ENCODE measurements around the gene TOGARAM2.

TOGARAM2 gene

GRCh38 chr2:29000481-29000880 lies 19.4 kb downstream of the TOGARAM2 start:
- DNase-seq, result peak; percentile 94

- peak; percentile 41 for DNase-seq
Measured at GRCh38 chr2:29000956-29001355, 19.9 kb downstream of the TOGARAM2 start.

DNA sequence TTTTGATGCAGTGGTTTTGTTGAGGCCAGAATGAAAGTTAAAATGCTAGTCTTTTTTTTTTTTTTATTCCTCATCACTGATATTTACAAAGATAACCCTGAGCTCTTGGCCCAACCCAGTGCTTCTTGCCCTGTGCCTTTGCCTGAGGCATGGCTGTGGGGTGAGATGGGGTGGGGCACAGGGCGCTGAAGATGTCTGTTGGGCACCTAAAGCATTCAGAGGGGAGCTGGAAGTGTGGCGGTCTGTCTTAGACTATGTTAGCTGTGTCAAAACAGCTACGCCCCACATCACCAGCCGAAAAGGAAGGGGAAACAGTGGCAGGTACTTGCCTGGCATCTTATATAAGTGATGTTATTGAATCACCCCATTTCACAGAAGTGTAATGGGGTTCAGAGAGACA lies 20.7 kb downstream of the TOGARAM2 start:
- DNase-seq, result peak; percentile 38

- no peak for DNase-seq
Measured at GRCh38 chr2:29004755-29005154, 23.7 kb downstream of the TOGARAM2 start.

DNA sequence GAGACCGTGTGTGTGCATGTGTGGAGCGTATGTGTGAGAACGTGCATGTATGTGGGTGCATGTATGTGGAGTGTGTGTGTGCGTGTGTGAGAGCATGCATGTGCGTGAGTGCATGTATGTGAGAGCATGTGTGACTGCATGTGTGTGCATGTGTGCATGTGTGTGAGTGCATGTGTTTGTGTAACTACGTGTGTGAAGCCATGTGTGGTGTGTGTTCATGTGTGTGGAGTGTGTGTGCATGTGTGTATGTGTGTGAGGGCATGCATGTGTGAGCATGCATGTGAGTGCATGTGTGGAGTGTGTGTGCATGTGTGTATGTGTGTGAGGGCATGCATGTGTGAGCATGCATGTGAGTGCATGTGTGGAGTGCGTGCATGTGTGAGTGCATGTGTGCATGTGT lies 24.2 kb downstream of the TOGARAM2 start:
- no peak for DNase-seq

DNA sequence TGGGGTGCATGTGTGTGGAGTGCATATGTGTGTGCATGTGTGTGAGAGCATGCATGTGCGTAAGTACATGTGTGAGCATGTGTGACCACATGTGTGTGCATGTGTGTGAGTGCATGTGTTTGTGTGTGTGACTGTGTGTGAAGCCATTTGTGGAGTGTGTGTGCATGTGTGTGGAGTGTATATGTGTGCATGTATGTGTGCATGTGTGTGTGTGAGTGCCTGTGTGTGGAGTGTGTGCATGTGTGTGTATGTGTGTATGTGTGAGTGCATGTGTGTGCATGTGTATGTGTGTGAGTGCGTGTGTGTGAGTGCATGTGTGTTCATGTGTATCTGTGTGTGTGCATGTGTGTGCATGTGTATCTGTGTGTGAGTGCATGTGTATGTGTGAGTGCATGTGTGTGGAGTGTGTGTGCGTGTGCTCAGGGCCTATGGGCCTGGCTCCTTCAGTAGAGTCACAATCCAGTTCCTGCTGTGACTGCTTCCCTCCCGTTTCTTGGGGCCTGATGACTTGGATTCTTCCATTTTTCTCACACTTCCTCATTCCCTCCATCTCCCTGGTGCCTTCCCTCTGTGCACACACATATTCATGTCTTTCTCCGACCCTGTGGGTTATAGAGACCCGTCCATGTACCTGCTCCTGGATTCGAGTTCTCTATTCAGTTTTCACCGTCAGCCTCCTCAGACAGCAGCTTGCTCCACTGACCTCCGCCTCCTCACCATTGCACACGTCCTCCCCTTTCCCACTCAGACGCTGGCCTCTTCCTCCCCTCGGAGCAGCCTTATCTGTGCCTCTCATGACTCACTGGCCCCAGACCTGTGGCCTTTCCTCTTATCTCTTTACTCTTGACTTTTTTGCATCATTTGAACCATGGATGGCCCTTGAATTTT lies 25.2 kb downstream of the TOGARAM2 start:
- DNase-seq, result peak; percentile 82

DNA sequence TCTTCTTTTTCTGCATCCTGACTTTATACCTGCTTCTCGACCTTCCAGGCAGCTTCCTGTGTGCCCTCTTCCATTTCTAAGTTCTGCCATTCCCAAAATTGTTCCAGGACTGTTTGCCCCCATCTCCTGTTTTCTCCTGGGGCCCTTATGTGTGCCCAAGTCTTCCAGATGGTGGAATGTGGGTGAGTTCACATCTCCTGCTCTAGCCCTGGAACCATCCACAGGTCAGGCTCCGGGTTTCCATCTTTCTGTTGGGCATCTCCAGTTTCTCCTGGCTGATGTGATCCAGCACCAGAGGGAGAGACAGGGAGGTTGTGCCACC lies 25.8 kb downstream of the TOGARAM2 start:
- DNase-seq, result no peak

GRCh38 chr2:29009270-29009669 lies 28.2 kb downstream of the TOGARAM2 start:
- DNase-seq, result no peak

DNA sequence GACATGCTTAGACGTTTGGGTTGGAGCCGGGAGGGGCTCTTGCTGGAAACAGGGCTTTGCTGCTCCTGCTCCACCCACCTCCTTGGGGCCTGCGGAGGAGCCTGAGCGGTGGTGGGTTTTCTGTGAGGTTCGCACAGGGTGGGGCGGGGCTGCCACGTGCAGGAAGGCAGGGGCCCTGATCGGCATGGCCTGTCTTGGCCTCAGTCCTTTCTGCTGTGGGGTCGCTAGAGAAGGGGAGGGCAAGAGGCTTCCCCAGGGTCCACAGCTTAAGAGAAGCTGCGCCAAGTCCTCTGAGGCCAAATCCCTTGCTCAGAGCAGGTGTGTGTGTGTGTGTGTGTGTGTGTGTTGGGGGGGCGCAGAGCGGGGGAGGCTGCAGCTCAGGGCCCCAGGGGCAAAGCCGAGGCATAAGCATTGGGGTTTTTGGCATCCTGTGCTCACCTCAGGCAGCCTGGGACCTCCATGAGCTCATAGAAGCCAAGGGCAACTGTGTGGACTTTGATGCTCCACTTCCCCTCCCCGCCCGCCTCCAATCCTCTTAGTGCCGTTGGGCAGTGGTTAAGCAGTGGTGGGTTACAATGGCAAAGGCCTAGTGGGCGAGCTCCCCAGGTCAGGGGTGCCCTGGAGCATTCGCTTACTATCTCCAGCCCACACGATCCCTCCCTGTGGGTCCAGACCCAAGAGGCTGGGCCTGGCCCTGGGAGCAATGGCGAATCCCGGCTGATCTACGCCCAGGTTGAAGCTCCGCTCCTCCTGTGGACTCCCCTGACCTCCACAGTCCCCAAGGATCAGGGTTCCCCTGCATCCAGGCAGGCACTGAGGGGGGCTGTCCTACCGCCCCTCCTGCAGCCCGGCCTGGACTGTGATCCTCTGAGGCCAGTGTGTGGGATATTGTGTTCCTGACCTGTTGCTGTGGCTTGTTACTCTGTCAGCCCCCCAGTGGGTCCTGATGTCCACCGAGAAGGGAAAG lies 28.9 kb downstream of the TOGARAM2 start:
- DNase-seq, result no peak

- peak; percentile 51 for DNase-seq
Measured at GRCh38 chr2:29010946-29011345, 29.8 kb downstream of the TOGARAM2 start.

- peak; percentile 70 for DNase-seq
Measured at GRCh38 chr2:29011418-29012060, 30.4 kb downstream of the TOGARAM2 start.

DNA sequence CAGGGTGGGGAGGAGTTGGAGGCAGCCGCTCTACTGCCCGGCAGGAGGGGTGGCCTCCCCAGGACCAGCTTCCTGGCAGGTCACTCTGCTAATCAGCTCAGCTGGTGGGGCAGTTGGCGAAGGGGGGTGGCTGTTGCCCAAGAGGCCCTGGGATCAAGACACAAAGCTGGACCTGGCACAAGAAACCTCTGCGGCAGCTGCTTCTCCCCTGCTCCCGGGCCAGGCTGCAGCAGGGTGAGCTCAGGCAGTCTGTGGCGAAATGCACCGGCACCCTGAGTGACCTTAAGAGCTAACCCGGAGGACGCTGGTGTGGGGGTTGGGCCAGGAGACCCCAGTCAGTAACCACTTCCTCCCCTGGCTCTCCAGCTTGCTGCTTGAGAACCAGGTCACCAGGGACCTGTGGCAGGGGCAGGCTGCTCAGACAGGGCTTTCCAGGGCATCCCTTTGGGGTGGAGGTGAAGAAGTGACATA lies 31.1 kb downstream of the TOGARAM2 start:
- peak; percentile 66 for DNase-seq

DNA sequence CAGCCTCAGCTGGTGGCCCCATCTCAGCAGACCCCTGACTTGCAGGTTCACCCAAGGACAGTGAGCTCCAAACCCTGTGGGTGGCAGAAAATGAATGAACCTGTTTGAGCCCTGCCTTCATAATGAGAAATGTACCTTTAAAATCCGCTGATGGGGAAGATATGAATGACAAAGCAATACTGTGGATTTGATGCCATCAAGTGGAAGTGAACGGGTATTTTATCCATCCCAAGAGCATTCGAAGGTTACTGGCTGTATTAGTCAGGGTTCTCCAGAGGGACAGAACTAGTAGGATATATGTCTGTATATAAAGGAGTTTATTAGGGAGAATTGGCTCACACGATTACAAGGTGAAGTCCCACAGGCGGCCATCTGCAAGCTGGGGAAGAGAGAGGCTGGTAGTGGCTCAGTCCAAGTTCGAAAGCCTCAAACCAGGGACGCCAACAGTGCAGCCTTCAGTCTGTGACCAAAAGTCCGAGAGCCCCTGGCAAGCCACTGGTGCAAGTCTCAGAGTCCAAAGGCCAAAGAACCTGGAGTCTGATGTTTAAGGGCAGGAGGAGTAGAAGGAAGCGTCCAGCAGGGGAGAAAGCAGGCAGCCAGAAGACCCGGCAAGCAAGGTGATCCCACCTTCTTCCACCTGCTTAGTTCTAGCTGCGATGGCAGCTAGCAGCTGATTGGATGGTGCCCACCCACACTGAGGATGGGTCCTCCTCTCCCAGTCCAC lies 32.1 kb downstream of the TOGARAM2 start:
- peak; percentile 53 for DNase-seq

GRCh38 chr2:29014331-29014730 lies 33.2 kb downstream of the TOGARAM2 start:
- no peak for DNase-seq

DNA sequence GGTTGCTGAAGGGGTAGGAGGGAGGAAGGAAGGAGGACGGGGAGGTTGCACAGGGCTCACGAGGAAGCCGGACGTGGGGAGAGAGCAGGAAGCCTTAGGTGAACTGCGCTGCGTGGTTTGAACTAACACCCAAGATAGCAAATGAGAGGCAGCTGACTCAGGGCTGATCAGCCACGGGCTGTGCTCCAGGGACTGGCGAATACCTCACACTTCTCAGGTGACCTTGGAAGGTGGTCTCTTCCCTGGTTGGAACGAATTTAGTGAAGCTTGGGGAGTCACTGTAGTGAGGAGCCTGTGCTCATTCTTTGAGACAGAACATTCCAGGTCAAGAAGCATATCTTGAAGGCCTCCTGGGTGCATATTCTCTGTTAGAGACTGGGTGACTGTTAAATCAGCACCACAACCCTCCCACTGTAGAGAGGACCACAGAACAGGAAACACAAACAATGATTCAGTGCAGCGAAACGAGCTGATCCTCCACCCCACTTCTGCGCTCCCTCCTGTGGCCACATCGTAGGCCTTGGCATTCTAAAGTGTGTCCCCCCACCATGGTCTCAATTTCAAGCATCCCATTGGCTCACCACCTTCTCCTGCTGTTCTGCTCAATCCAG lies 33.8 kb downstream of the TOGARAM2 start:
- DNase-seq, result peak; percentile 76

GRCh38 chr2:29015701-29016470 lies 34.8 kb downstream of the TOGARAM2 start:
- DNase-seq, result no peak

GRCh38 chr2:29016504-29016903 lies 35.4 kb downstream of the TOGARAM2 start:
- no peak for DNase-seq

DNA sequence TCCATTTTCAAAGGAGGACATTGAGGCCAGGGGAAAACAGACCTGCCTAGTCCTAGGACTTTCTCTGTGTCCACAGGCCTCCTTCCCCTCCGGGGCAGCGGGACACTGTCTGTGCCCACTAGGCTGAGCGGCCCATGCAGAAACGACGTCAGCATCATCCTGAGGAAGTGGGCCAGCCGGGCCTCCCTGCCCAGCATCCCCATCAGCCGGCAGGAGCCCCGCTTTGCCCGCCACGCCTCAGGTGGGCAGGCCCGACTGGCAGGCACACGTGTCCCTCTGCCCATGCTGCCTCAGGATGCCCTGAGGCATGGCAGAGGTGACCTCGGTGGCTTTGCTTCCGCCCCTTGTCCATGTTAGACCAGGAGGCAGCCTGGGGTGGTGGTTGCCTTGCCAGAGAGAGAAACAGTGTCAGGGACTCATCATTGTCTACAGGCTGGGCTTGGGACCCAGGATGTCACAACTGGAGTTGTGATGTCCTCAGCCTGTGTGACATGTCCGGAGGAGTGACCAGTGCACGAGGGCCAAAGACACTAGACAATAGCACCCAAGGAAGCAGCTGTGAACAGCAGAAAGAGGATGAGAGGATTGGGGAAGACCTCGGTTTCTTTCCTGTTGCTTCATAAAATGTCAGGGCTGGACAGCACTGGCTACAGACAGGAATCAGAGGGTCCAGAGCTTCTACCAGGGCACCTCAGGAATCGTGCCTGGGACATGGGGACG lies 36.8 kb downstream of the TOGARAM2 start:
- DNase-seq, result no peak

DNA sequence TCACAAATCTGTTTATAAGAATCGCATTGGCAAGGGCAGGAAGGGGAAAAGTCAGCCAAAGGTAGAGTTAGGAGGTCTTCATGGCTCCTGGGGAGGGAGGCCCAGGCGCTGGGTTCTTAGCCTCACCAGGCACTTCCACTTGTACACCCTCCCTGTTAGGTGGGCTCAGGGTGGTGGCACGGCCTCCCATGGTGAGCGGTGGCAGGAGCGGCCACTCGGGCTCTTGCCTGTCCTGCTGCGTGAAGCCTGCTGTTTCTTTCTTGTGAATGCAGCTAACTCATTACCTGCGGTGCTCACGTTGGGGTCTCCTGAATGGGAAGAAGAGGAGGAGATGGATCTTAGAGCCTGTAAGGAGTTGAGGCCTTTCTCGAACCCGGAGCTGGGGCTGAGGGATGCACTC lies 40.8 kb downstream of the TOGARAM2 start:
- DNase-seq, result no peak

DNA sequence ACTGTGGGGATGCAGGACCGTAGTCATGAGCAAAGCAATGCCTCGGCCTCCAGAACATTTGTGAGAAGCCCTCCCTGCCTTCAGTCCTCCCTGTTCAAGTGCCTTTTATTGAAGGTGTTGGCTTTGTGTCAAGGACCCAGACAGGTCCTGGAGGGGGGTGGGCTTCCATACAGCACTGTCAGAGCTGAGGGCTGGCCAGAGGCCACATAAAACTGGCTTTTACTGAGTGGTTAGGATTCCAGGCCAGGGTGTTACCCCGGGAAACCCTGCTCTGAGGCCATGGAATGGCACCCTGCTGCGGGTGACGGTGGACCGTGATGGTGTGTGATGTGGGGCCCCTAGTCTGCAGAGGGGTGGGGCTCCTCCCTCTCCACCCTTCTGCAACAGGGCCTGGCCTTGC lies 41.6 kb downstream of the TOGARAM2 start:
- no peak for DNase-seq

DNA sequence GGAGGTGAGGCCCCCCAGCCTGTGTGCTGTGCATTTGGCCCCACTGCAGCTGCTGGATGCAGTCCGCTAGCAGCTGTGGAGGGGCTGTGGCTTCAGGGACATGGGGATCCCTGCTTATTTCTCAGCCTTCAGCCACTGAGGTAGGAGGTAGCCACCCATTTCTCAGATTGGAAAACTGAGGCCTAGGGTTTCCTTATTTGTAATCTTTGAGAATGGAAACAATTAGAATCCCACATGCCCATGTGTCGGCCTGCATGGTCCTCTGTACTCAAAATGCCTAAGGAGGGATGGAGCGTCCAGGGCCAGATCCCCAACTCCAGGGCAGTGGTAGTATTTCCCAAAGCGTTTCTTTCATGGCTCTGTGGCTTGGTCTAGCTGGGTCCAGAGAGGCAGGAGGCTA lies 42.1 kb downstream of the TOGARAM2 start:
- no peak for DNase-seq
